ENCODE results near the gene ERAL1.
"Not testable (repeated sequence)": the region's sequence is repeated elsewhere in the genome, so short reads cannot be mapped to it uniquely, and the experiment has no call there.

Gene ERAL1

DNA sequence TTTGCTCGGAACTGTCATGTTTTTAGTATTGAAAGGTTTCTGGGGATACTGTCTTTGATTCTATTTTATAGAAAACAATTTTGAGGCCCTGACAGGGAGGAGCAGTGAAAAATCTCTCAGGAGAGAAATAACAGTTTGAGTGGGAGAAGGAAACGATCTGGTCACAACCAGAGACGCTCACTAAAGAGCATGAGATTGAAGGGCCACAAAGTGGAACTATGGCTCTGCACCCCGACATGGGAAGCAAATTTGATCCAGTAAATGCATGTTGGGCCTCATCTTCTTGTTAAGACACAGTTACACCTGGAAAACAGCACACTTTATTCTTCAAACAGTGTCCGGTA is 492 bp downstream of the ERAL1 start:
- DNase-seq = no peak

DNA sequence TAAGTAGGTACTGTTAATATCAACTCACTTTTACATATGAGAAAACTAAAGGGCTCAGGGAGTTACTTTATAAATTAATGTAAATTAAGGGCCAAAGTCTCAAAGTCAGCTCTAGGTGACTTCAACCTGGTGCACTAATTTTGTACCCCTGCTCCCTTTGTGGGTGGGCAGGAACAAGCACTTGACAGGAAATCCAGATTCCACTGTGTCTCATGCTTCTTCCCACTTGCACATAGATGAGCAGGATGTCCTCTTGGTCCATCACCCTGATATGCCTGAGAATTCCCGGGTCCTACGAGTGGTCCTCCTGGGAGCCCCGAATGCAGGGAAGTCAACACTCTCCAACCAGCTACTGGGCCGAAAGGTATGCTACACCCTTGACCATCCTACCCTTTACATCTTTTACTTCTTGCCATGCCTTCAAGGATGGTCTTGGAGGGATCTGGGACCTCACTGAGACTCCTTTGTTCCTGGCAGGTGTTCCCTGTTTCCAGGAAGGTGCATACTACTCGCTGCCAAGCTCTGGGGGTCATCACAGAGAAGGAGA is 1.3 kb downstream of the ERAL1 start:
- DNase-seq = no peak

DNA sequence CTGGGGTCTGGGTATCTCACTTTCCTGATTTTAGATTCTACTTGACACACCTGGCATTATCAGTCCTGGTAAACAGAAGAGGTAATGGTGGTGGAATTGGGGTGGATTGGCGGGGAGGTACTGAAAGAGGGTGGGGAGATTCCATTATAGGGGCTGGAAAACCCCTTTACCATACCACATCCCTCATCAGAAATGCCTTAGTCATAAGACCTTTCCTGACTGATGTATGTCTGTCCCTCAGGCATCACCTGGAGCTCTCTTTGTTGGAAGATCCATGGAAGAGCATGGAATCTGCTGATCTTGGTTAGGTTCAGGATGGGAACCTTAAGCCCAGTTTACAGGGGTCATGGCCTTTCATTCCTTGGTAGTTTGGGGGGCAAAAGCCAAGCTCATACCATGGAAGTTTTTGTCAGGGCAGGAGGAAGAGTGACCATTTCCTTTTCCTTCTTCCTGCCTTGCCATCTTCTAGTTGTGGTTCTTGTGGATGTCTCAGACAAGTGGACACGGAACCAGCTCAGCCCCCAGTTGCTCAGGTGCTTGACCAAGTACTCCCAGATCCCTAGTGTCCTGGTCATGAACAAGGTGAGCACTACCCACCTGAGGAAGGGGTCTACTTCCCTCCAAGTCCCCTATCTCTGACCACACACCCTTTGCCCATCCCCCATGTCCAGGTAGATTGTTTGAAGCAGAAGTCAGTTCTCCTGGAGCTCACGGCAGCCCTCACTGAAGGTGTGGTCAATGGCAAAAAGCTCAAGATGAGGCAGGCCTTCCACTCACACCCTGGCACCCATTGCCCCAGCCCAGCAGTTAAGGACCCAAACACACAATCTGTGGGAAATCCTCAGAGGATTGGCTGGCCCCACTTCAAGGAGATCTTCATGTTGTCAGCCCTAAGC is 3.3 kb downstream of the ERAL1 start:
- no peak for DNase-seq

DNA sequence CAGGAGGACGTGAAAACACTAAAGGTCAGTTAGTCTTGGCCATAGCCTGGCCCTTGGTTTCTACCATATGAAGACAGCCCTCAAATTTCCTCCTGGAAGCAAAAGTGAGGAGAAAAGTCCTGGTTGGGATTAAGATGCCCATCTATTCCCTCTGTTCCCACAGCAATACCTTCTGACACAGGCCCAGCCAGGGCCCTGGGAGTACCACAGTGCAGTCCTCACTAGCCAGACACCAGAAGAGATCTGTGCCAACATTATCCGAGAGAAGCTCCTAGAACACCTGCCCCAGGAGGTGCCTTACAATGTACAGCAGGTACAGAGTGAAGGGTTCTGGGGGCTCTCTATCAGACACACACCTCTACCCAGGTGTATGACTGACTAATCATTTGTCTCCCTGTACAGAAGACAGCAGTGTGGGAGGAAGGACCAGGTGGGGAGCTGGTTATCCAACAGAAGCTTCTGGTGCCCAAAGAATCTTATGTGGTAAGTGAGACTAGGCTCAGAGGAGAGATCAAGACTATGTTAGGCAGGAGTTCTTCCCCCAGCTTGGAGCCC is 4.1 kb downstream of the ERAL1 start:
- no peak for DNase-seq

DNA sequence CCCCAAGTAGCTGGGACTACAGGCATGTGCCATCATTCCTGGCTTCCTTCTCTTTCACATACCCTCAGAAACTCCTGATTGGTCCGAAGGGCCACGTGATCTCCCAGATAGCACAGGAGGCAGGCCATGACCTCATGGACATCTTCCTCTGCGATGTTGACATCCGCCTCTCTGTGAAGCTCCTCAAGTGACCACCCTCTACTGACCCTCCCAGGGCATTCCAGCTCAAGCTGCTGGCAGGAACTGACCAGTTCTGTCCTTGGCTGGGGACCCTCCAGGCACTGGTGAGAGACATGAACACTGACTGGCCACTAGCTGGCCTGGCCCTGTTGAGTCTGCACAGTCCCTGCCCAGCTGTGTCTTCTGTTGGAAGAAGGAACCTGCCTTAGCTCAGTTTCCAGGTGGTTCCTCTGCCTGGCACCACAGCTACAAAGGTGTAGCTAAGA is 5.6 kb downstream of the ERAL1 start:
- no peak for DNase-seq

DNA sequence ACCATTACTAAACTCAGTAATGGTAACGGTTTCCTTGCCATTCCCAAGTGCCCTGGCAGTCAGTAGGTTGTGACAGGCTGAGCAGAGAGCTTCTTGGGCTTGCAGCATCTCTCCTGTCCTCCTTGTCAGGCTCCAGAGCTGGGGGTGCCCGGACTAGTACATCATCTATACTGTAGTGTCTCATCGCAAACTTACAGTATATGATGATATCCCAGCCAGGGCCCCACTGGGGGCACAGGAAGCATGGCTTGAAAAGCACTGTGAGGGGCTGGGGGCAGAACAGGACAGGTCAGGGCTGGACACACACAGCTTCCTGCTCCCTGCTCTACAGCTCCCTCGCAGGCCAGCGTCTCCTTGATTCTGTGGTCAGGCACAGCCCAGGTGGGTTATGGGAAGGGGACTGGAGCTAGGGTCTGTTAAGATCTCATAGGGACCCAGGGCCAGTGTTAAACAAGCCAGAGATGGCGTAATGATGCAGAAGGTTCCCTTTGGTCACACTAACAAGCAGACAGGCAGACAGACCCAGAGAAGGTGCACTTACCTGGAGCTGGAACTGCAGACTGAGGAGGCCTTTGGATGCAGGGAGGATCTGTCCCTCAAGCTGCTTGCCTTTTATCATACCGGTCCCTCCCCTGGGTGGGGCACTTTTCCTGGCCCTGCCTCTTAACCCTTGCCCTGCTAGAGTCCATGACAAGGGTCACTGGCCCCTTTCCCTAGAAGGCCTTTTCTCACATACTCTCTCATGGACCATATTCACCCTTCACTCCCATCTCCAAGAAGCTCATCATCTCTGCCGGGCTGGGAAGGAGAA is 6.8 kb downstream of the ERAL1 start:
- DNase-seq = no peak

DNA sequence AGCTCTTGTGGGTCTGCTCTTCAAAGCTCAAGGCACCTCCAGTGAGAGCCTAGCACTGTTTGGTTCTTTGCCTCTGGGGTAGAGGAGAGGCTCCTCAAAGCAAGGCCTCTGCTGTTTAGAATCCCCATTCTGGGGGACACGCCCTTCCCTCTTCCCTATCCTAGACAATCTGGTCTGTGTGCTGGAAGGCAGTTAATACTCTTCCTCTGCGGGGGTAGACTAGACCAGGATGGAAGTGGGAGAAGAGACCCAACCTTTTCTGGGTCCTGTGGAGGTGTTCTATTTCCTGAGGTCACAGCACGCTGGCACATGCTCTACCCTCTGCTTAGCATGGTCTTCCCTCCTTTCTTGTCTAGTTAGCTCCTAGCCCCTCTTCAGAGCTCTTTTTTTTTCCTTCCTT is 7.7 kb downstream of the ERAL1 start:
- no peak for DNase-seq

DNA sequence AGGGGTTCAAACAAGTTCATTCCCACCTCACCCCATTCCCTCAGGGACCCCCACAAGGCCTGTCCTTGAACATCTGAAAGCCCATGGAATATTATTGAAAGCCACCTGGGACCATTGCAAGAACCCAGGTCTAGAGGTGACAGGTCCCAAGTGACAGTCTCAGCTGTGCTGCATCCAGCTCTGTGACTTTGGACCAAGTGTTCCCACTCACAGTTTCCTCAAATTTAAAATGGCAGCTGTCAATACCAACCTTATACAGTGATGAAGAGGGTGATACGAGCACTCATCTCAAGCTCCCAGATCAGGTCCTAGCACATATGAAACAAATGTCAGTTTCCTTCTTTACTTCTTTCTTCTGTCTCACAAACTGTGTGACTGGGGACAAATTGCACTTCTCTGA is 9.1 kb downstream of the ERAL1 start:
- no peak for DNase-seq

DNA sequence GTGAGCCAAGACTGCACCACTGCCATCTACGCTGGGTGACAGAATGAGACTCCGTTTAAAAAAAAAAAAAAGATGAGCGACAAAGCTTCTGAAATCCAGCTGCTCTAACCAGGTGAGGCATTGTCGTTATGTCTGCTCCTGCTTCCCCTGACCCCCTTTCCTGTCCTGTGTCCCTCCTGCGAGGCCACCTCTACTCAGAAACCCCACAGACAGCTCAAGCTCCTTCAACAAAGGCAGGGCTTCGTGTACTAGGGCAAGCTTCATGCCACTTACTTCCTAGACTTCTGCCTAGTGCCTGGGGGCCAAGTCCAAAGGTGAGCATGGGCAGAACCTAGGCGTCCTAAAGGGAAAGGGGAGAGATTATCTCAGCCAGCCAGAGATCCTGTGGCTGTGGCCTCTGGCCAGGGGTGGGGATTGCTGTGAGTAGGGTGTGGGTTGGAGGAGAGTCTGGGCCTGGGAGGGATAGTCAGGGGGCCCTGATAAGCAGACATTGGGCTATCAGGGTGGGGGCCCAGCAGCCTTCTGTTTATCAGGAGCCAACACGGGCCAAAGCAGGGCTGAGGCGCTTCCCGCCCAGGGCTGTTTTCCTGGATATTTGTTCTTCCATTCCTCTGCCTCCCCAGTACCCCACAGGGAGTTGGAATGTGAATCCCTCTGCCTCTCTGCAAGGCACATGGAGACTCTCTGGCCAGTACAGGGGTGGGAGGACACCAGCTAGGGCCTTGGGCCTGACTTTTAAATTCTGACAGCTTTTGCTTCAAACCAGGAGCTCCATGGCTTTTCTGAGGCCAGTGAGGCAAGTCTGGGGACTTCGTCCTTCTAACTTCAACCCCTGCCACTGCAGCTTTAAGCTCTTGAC is 10.4 kb downstream of the ERAL1 start:
- DNase-seq = no peak

DNA sequence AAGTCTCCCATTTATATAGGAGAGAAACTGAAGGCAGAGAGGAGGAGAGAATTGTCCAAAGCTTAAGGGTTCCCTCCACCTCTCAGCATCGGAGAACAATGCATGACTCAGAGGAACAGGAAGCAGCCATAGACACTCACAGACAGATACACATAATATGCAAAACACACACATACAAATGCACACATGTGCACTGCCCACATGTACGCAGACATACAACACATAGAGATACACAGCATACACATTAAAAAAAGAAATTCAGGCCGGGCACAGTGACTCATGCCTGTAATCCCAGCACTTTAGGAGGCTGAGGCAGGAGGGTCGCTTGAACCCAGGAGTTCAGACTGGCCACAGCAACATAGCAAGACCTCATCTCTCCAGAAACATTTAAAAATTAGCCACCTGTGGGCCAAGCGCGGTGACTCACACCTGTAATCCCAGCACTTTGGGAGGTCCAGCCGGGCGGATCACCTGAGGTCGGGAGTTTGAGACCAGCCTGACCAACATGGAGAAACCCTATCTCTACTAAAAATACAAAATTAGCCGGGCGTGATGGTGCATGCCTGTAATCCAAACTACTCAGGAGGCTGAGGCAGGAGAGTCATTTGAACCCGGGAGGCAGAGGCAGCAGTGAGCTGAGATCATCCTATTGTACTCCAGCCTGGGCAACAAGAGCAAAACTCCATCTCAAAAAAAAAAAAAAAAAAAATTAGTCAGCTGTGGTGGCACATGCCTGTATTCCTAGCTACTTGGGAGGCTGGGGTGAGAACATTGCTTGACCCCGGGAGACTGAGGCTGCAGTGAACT is 11.3 kb downstream of the ERAL1 start:
- DNase-seq = no peak

DNA sequence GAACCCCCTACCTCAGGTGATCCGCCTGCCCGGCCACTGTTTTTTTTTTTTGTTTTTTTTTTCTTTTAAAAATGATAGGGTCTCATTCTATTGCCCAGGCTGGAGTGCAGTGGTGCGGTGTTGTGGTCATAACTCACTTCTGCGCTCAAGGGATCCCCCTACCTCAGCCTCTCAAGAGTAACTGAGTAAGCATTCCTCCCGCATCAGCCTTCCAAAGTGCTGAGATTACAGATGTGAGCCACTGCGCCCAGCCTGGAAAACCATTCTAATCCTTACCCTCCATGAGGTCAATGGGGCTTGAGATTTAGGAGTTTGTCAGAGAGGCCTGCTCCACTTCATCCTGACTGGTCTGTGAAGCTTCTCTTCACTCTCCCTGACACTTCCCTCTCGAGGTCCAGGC is 12.5 kb downstream of the ERAL1 start:
- no peak for DNase-seq

DNA sequence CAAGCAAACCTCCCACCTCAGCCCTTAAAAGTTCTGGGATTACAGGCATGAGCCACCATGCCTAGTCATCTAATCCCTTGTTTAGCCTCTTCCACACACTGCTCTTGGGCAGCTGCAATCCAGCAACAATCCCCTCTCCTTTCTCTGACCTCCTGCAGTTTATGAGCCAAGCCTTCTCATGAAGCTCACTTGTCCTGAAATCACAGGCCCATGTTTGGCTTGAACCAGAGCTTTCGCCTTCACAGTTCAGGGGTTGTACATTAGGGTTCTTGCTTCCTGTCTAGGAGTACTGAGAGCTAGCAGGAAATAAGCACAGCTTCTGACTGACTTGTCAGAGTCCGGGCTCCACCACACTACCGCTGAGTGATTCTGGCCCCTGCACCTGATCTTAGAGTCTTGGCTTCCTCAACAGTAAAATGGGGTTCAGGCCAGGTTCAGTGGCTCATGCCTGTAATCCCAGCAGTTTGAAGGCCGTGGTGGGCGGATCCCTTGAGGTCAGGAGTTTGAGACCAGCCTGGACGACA is 16.3 kb downstream of the ERAL1 start:
- DNase-seq = no peak

DNA sequence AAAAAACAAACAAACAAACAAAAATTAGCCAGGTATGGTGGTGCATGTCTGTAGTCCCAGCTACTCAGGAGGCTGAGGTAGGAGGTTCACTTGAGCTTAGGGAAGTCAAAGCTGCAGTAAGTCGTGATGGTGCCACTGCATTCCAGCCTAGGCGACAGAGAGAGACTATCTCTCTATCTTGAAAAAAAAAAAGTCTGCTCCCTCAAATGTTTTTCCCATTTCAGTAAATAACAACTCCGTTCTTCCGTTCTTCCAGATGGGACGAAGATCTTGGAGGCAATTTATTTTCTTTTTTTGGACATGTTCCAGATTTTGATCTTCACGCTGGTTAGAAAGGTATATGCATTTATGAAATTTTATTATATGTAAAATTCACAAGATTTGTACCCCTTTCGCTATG is 19.0 kb downstream of the ERAL1 start:
- no peak for DNase-seq

DNA sequence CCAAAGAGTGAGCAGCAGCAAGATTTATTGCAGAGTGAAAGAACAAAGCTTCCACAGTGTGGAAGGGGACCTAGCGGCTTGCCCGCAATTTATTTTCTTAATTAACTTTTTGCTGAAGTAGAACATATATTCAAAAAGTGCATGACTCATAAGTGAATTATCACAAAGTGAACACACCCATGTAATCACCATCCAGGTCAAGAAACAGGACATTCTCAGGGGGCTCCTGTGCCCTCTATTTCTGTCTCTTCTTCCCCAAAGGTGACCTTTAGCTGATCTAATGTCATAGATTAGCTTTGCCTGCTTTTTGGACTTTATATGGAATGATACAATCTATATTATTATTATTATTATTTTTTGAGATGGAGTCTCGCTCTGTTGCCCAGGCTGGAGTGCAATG is 19.9 kb downstream of the ERAL1 start:
- DNase-seq = no peak

DNA sequence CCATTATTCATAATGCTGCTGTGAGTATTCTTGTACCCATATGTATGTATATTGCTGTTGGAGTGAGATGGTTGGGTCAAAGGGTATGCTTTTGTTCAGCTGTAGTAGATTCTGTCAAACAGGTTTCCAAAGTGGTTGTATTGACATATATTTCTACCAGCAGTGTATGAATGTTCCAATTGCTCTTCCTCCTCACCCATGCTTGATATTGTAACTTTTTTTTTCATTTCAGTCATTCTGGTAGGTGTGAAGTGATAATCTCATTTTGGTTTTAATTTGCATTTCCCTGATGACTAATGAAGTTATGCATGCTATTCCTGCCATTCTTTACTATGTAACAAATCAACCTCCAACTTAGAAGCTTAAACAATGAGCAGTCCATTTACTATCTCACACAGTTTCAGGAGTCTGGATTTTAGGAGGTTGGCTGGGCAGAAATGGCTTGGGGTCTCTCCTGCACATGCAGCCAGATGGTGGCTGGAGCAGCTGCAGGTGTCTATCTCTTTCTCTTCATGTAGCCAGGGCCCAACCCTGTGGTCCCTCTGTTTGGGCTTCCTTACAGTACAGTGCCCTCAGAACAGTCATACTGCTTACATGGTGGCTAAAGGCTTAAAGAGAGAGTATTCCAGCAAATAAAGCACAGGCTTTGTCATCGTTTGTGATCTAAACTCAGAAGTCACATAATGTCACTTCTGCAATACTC is 21.2 kb downstream of the ERAL1 start:
- DNase-seq = no peak

DNA sequence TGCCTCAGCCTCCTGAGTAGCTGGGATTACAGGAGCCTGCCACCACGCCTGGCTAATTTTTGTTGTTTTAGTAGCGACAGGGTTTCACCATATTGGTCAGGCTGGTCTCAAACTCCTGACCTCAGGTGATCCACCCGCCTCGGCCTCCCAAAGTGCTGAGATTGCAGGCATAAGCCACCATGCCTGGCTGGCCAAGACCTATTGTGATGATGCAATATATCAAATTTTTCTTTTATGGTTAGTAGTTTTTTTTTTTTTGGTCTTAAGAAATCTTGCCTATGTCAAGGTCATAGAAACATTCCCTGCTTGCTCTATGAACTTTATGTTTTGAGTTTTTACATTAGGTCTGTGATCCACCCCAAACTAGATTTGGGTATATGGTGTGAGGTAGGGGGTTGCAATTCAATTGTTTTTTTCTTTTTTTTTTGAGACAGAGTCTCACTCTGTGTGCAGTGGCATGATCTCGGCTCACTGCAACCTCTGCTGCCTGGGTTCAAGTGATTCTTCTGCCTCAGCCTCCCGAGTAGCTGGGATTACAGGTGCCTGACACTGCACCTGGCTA is 22.4 kb downstream of the ERAL1 start:
- not testable (repeated sequence) for DNase-seq

DNA sequence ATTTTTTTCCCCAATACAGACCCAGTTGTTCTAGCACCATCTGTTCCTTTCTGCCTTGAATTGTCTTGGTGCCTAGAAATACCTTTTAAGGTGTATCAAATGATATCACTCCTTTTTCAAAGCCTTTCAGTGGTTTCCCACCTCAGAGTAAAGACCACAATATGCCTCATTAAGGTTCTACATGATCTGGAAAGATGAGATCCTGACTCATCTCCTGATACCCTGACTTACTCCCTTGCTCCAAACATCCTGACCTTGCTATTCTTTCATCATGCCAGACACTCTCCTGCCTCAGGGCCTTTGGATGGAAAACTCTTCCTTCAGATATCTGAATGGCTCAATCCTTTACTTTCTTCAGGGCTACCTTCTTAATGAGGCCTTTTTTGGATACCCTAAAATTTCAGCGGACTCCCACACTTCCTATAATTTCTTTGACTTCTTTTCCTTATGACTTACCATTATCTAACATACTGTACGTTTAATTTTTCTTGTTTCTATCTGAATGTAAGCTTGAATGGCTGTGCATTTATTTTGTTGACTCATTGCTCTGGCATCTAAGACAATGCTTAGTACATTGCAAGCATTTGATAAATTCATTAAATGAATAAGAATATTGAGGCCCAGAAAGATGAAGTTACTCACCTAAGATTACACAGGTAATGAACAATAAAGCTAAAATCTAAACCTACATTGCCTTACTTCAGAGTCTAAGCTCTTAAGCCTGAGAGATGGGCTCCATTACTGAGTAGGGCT is 23.5 kb downstream of the ERAL1 start:
- DNase-seq = no peak

DNA sequence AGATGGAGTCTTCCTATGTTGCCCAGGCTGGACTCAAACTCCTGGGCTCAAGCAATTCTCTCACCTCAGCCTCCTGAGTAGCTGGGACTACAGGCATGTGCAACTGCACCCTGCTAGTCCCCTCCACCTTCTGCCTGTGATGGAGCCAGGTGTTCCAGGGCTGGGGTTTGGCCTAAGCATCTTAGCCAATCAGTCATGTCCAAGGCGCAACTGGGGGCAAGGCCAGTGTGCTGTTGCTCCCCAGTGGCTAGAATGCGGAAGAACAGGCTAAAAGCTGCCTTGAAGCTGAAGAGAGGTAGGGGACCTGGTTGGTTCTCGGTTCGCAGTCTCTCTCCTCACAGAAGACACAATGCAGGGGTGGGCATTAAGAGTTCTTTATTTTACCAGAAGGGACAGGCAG is 24.2 kb downstream of the ERAL1 start:
- DNase-seq = no peak

DNA sequence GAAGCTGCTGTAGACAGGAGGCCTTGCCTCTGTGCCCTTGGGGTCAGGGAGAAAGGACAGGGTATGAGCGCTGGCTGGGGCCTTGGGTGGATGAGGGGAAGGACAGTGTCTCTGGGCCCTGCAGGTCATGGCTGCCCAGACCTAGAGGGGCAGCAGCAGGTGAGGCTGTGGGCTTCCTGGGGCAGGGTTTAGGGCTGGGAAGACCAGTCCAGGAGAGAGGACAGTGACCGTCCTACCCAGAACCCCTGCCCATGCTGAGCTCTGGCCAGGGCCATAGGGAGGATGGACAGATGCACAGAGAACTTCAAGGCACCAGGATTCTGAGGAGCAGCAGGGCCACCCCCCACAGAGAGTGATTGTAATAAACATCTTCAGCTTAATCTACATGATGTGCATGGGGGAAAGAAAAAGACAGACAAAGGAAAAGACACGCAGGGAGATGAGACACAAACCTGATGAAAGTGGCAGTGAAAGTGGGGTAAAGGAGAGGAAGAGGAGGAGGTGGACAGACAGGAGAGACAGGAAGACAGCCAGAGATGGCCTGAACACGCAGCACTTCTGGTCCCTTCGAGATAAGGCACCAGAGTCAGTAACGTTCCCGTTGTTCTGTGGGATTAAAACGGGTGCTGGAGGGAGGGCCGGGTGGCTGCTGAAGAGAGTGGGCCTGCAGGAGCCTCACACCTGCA is 25.2 kb downstream of the ERAL1 start:
- DNase-seq = no peak
